GM12891 (cell line): ENCODE data around the gene EID1. TPM values are rescaled to one million over a fixed set of nuclear protein-coding genes. Genes with fewer than 3 reads are reported as not detected.
A peak's percentile ranks its signal among the peaks of the same experiment; 100 is the strongest.

Experiments used
- DNase-seq: peaks from one replicate; pipeline ENCODE4 v3.0.0; 2011; ENCODE audit warnings: low spot score; ENCODE audit not compliant: insufficient read length
- FAIRE-seq: peaks from 2 replicates; lab custom pipeline; 2011; peaks lifted over from hg19 to GRCh38; lab: Jason Lieb, UNC
- PAX5 ChIP-seq: IDR thresholded peaks from 2 replicates; pipeline ENCODE4 v1.6.1; 2011; ENCODE audit warnings: low read length, moderate library complexity, mild to moderate bottlenecking; ENCODE audit not compliant: insufficient read depth, severe bottlenecking
- POLR2A ChIP-seq: IDR thresholded peaks from 2 replicates; pipeline ENCODE4 v1.6.1; 2011; ENCODE audit warnings: low read depth, low read length, control low read depth
- POLR2AphosphoS5 ChIP-seq: IDR thresholded peaks from 2 replicates; pipeline ENCODE4 v1.6.1; 2011; ENCODE audit warnings: low read depth, low read length, control low read depth
- POU2F2 ChIP-seq: IDR thresholded peaks from 2 replicates; pipeline ENCODE4 v1.6.1; 2011; ENCODE audit warnings: low read depth, mild to moderate bottlenecking, control low read depth, low read length, moderate library complexity
- SPI1 ChIP-seq: IDR thresholded peaks from 2 replicates; pipeline ENCODE4 v1.6.1; 2011; ENCODE audit warnings: low read depth, low read length, control low read depth
- TAF1 ChIP-seq: IDR thresholded peaks from 2 replicates; pipeline ENCODE4 v1.6.1; 2011; ENCODE audit warnings: low read depth, low read length, control low read depth
- polyA plus RNA-seq: library from polyadenylated mRNA; unstranded; fragments of >200 nt; gene quantifications from one replicate; pipeline ENCODE4 v1.2.1, GENCODE V29; 2012; ENCODE audit warnings: low read depth, missing spikeins, inconsistent platforms; ENCODE audit not compliant: missing spikeins

EID1 gene
- polyA plus RNA-seq = 113 TPM

- TF ChIP-seq PAX5 (no peak), SPI1 (peak; percentile 25; the same call in 1 of the 2 replicates), POLR2A (peak; percentile 90), POU2F2 (no peak), TAF1 (peak; percentile 73), POLR2AphosphoS5 (peak; percentile 94)
- peak; percentile 72 for DNase-seq
Observed at GRCh38 chr15:48877630-48878595, at the start of gene EID1. TSS of gene EID1 (plus strand) at chr15:48878134. CDS start at chr15:48878177, 43 bp downstream.

GRCh38 chr15:48828471-48828870, 49.5 kb upstream of the EID1 start:
- DNase-seq (no peak), FAIRE-seq (no peak)
- TF ChIP-seq SPI1 (no peak), PAX5 (no peak), TAF1 (no peak), POLR2AphosphoS5 (no peak), POLR2A (no peak), POU2F2 (no peak)

More at GRCh38 chr15:48877630-48878595, at the start of gene EID1:
- FAIRE-seq = peak; percentile 98

GRCh38 chr15:48828906-48829305, 49.0 kb upstream of the EID1 start:
- DNase-seq (no peak), FAIRE-seq (no peak)
- TF ChIP-seq POLR2A = no peak
- TF ChIP-seq TAF1 = no peak
- TF ChIP-seq SPI1 = no peak
- TF ChIP-seq PAX5 = no peak
- TF ChIP-seq POLR2AphosphoS5 = no peak
- TF ChIP-seq POU2F2 = no peak

GRCh38 chr15:48832648-48833047, 45.3 kb upstream of the EID1 start:
- TF ChIP-seq POU2F2 (no peak), POLR2A (no peak), POLR2AphosphoS5 (no peak), PAX5 (no peak), TAF1 (no peak), SPI1 (no peak)
- FAIRE-seq (no peak), DNase-seq (no peak)

GRCh38 chr15:48833526-48834239, 44.3 kb upstream of the EID1 start:
- no peak for DNase-seq
- no peak for FAIRE-seq
- TF ChIP-seq TAF1 = no peak
- TF ChIP-seq POLR2AphosphoS5 = no peak
- TF ChIP-seq POU2F2 = no peak
- TF ChIP-seq POLR2A = no peak
- no peak for TF ChIP-seq PAX5
- TF ChIP-seq SPI1 = no peak

GRCh38 chr15:48834756-48835155, 43.2 kb upstream of the EID1 start:
- DNase-seq = no peak
- no peak for FAIRE-seq
- no peak for TF ChIP-seq PAX5

GRCh38 chr15:48842501-48842900, 35.4 kb upstream of the EID1 start:
- DNase-seq = no peak
- no peak for TF ChIP-seq TAF1
- TF ChIP-seq POLR2AphosphoS5 = no peak
- TF ChIP-seq PAX5 = no peak
- TF ChIP-seq POU2F2 = no peak
- TF ChIP-seq POLR2A = no peak
- TF ChIP-seq SPI1 = no peak
- FAIRE-seq = no peak

- TF ChIP-seq POLR2AphosphoS5 = no peak
- TF ChIP-seq POU2F2 = no peak
- no peak for TF ChIP-seq POLR2A
- no peak for TF ChIP-seq TAF1
- TF ChIP-seq SPI1 = no peak
- no peak for TF ChIP-seq PAX5
- DNase-seq (no peak), FAIRE-seq (no peak)
Observed at GRCh38 chr15:48845123-48845522, 32.8 kb upstream of the EID1 start.

- no peak for TF ChIP-seq SPI1
- TF ChIP-seq PAX5 = no peak
- no peak for TF ChIP-seq POLR2AphosphoS5
- TF ChIP-seq POLR2A = no peak
- TF ChIP-seq TAF1 = no peak
- no peak for TF ChIP-seq POU2F2
- FAIRE-seq (no peak), DNase-seq (no peak)
Observed at GRCh38 chr15:48850648-48851047, 27.3 kb upstream of the EID1 start.
